ENCODE data around the gene CYB5R4. TPM values are rescaled to one million over a fixed set of nuclear protein-coding genes. Genes with fewer than 3 reads are reported as not detected.

The CYB5R4 gene
- total and polyA plus RNA-seq, 2 of the 8 experiments (the other 6 are each of a cell fraction or from before 2014, with no cell fraction given) = 2.8 to 14.6 TPM

DNA sequence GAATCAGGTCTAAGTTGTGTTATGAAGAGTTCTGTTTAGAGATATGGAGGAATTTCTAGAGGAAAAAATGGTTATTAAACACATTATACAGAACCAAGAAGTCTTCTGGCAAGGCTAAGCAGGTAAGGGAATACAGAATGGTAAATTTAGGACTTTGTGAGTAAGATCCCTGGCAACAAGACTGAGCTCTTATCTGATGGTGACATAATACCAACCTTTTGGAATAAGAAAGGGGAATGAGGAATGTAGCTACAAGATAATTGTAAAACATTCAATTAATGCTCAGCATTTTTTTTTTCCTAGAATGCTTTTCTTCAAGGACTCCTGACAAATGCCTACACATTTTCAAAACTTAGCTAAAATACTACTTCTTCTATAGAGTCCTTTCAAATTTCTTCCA, 51.8 kb downstream of the CYB5R4 start:
- no peaks in the 10 kb centered on the region for H3K27me3 ChIP-seq (replicated peaks in 1 of 4; ENCODE audit: control insufficient read depth in 3 of 4, extremely low read depth in 1 of 4, insufficient read depth in 3 of 4, low read length in 3 of 4)
- no peak overlapping the region for H2AK5ac ChIP-seq (ENCODE audit: low read depth, low read length)
- H2BK12ac ChIP-seq (ENCODE audit: low read depth, low read length) = no peak overlapping the region
- no peak overlapping the region for H2BK5ac ChIP-seq (ENCODE audit: low read depth, low read length)
- DNase-seq (ENCODE audit: low read depth in 1 of 2, low spot score in 2 of 2) (no peak), FAIRE-seq (no peak)
- H2AFZ ChIP-seq (ENCODE audit: low read length) = no peak overlapping the region
- no peaks in the 10 kb centered on the region for H3K79me1 ChIP-seq (ENCODE audit: low read depth, low read length)
- no peak overlapping the region for H3K4ac ChIP-seq (replicated peaks; ENCODE audit: insufficient read length, low read depth, low read length)
- no peaks in the 10 kb centered on the region for H3K9me3 ChIP-seq (ENCODE audit: insufficient read depth in 2 of 2, low read depth in 1 of 2, low read length in 1 of 2)
- H3K23ac ChIP-seq (ENCODE audit: insufficient read length) = no peak overlapping the region
- ChIA-PET CTCF (ENCODE audit: partially characterized antibody) (interaction anchor here (0.6 kb wide), 2 partner anchors 16 to 62 kb away, joined by 3 to 5 read pairs; no protein-coding TSS in a partner anchor), POLR2A (ENCODE audit: partially characterized antibody) (no interaction called here)
- H3K36me3 ChIP-seq (ENCODE audit: control insufficient read depth in 2 of 4, insufficient read depth in 4 of 4, low read length in 3 of 4) = no peaks in the 10 kb centered on the region
- H3K79me2 ChIP-seq (ENCODE audit: control insufficient read depth in 1 of 2, insufficient read depth in 2 of 2, low read length in 2 of 2) = peaks cover 0 to 6% of the 10 kb centered on the region in 2 experiments; a peak in 1 of 4 replicates
- no peaks in the 10 kb centered on the region for H3K23me2 ChIP-seq (ENCODE audit: low read depth, low read length)
- H2BK20ac ChIP-seq (ENCODE audit: low read length) = no peak overlapping the region
- no peak overlapping the region for H4K5ac ChIP-seq (ENCODE audit: insufficient read length, low read depth, low read length)
- H2BK120ac ChIP-seq (replicated peaks; ENCODE audit: low read depth, low read length) = no peak overlapping the region
- no peak overlapping the region for H3K9ac ChIP-seq (replicated peaks in 1 of 4; ENCODE audit: extremely low read depth in 1 of 4, low read depth in 3 of 4, low read length in 3 of 4)
- no peak overlapping the region for H3K14ac ChIP-seq (ENCODE audit: insufficient read length)
- peaks cover 0 to 8% (median 5%) of the 10 kb centered on the region in 4 experiments; a peak in 5 of 7 replicates for H3K4me1 ChIP-seq (replicated peaks in 1 of 4; ENCODE audit: control insufficient read depth in 3 of 4, insufficient read depth in 4 of 4, low read length in 3 of 4)
- no peak overlapping the region for H3K56ac ChIP-seq (replicated peaks; ENCODE audit: insufficient read length, low read depth, low read length)
- no peak overlapping the region for H2BK15ac ChIP-seq (ENCODE audit: low read length)
- no peak overlapping the region for H4K91ac ChIP-seq (replicated peaks; ENCODE audit: insufficient read length, low read length)
- no peak overlapping the region; the same call in 1 of the 2 replicates for H3K18ac ChIP-seq (ENCODE audit: extremely low read depth, low read length)
- no peak overlapping the region for H4K8ac ChIP-seq (ENCODE audit: extremely low read depth, insufficient read depth, low read length)
- H4K20me1 ChIP-seq (replicated peaks in 1 of 2; ENCODE audit: control insufficient read depth in 1 of 2, insufficient read depth in 2 of 2, low read length in 2 of 2) = no peaks in the 10 kb centered on the region
- no peak overlapping the region for H3K27ac ChIP-seq (ENCODE audit: low read depth, low read length)
- H3K4me3 ChIP-seq (ENCODE audit: extremely low read depth in 1 of 4, insufficient read depth in 2 of 4, low read depth in 3 of 4, low read length in 4 of 4) = no peak overlapping the region
- no peak overlapping the region for H3K4me2 ChIP-seq (ENCODE audit: insufficient read depth in 1 of 2, low read depth in 2 of 2, low read length in 2 of 2)
- TF ChIP-seq CHD2 (IDR thresholded peaks at IDR 0.05; ENCODE audit: low read length) = no peak
- TF ChIP-seq NRF1 (IDR thresholded peaks at IDR 0.05; ENCODE audit: low read depth, low read length) = no peak
- no peak for TF ChIP-seq JUND (IDR thresholded peaks at IDR 0.05; ENCODE audit: low read length)
- no peak for TF ChIP-seq TBP (IDR thresholded peaks at IDR 0.05; ENCODE audit: low read depth, low read length)
- TF ChIP-seq TAF1 (IDR thresholded peaks at IDR 0.05; ENCODE audit: low read depth, low read length) = no peak
- no peak for TF ChIP-seq KDM1A (IDR thresholded peaks at IDR 0.05; ENCODE audit: borderline replicate concordance, low read length)
- no peak for TF ChIP-seq GABPA (IDR thresholded peaks at IDR 0.05; ENCODE audit: borderline replicate concordance, insufficient read depth, low read length)
- TF ChIP-seq SAP30 (IDR thresholded peaks at IDR 0.05; ENCODE audit: insufficient read depth, insufficient replicate concordance, low read length) = no peak
- no peak for TF ChIP-seq ZNF274 (IDR thresholded peaks at IDR 0.05; ENCODE audit: borderline replicate concordance, extremely low read depth, low read length)
- no peak for TF ChIP-seq POLR2A (IDR thresholded peaks at IDR 0.05; ENCODE audit: control extremely low read depth in 1 of 2, low read depth in 2 of 2, low read length in 2 of 2)
- TF ChIP-seq RAD21 (IDR thresholded peaks at IDR 0.05 in 1 of 2, conservative IDR thresholded peaks at IDR 0.05 in 1 of 2; ENCODE audit: low read depth in 2 of 2, low read length in 2 of 2) = no peak
- TF ChIP-seq EGR1 (IDR thresholded peaks at IDR 0.05; ENCODE audit: borderline replicate concordance, low read depth, low read length) = no peak
- no peak for TF ChIP-seq CREB1 (IDR thresholded peaks at IDR 0.05)
- no peak for TF ChIP-seq FOSL1 (IDR thresholded peaks at IDR 0.05; ENCODE audit: insufficient read depth, low read depth, low read length)
- no peak for TF ChIP-seq GTF2F1 (IDR thresholded peaks at IDR 0.05; ENCODE audit: borderline replicate concordance, low read depth, low read length)
- TF ChIP-seq SIRT6 (IDR thresholded peaks at IDR 0.05; ENCODE audit: low read length) = no peak
- no peak for TF ChIP-seq BACH1 (IDR thresholded peaks at IDR 0.05; ENCODE audit: low read length)
